ENCODE data around the gene PLEKHF1.

PLEKHF1 gene

DNA sequence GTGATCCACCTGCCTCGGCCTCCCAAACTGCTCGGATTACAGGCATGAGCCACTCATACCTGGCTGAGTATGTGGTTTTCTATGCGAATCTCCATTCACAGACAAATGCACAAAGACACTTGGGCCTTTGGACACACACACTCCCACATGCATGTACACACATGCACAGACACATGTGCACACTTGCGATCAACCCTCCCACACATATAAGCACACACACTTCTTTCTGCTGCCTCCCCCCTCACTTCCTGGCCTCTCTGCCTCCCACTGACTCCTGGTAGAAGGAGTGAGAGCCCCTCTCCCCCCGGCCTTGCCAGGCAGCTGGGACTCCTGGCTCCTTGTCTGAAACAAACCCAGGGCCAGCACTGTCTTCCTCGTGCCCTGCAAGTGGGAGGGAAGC is 29.3 kb upstream of the PLEKHF1 start:
- Histone ChIP-seq H3K9me3 (ENCODE audit: control insufficient read depth, insufficient read depth, low read length) (no peaks in the 10 kb centered on the region), H3K4me1 (ENCODE audit: control insufficient read depth, insufficient read depth, low read length) (no peaks in the 10 kb centered on the region), H3K36me3 (ENCODE audit: control insufficient read depth, insufficient read depth, low read length) (no peaks in the 10 kb centered on the region), H3K27ac (ENCODE audit: low read length) (no peak overlapping the region), H3K4me3 (ENCODE audit: low read length) (no peak overlapping the region), H3K27me3 (ENCODE audit: control insufficient read depth, insufficient read depth, low read length) (no peaks in the 10 kb centered on the region)
- no peak for DNase-seq (ENCODE audit: low read depth, low spot score)
- WGBS (ENCODE audit: insufficient coverage, insufficient read length): no CpG with 5 or more reads among the region's 6 CpGs

DNA sequence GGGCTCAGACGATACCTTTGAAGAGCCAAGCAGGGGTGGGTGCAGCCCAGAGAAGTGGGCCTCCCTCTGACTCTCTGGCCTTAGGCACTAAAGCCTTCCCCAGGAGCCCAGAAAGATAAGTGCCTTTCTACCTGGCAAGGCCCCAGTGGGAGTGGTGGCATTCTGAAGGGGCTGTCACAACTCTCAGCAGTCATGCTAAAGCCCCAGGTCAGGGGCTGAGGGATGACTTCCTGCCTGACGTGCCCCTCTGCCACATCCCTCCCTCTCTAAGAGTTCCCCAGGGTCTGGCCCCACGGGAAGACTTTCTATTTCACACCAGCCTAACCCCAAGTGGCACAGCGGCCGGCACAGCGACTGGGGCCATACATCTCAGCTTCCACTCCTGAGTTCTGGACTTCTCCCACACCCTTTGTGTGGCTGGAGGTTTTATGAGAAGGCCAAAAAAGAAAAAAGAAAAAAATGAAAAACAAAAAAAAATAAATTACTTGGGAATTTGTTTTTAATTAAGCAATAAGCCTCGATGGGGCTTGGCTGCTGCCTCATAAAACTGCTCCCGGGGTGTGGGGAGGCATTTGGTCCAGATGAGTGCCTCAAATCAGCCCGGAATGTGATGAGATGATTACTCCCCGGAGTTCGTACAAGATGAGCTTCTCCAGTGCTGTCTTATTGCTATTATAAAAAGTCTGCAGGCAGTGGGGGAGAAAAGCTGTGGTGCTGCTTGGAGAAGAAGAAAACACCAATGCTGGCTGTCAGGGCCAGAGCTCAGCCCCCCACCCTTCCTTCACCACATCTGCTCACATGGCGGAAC is 28.5 kb upstream of the PLEKHF1 start:
- no peak for DNase-seq (ENCODE audit: low read depth, low spot score)
- H3K4me3 ChIP-seq (ENCODE audit: low read length): no peak overlapping the region
- H3K36me3 ChIP-seq (ENCODE audit: control insufficient read depth, insufficient read depth, low read length): no peaks in the 10 kb centered on the region
- no peaks in the 10 kb centered on the region for H3K27me3 ChIP-seq (ENCODE audit: control insufficient read depth, insufficient read depth, low read length)
- WGBS (ENCODE audit: insufficient coverage, insufficient read length): no CpG with 5 or more reads among the region's 12 CpGs
- H3K27ac ChIP-seq (ENCODE audit: low read length): no peak overlapping the region
- H3K9me3 ChIP-seq (ENCODE audit: control insufficient read depth, insufficient read depth, low read length): no peaks in the 10 kb centered on the region
- H3K4me1 ChIP-seq (ENCODE audit: control insufficient read depth, insufficient read depth, low read length): no peaks in the 10 kb centered on the region

DNA sequence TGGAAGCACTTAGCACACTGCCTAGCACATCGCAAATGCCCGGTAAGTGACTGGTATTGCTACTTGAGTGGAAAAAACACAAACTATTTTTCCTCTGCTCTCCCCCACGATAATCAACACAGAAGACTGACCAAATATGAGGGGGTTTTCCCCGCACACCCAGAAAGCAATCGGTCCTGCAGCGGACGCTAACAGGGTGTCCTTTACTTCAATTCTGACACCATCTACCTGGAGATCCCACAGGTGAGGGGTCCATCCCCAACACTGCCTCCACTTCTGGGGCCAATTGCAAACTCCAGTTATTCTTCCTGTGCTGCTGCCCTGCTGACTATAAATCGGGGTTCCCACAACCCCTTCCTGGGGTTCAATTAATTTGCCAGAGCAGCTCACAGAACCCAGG is 26.2 kb upstream of the PLEKHF1 start:
- Histone ChIP-seq H3K4me1 (ENCODE audit: control insufficient read depth, insufficient read depth, low read length) (no peaks in the 10 kb centered on the region), H3K27ac (ENCODE audit: low read length) (no peak overlapping the region), H3K36me3 (ENCODE audit: control insufficient read depth, insufficient read depth, low read length) (no peaks in the 10 kb centered on the region), H3K9me3 (ENCODE audit: control insufficient read depth, insufficient read depth, low read length) (no peaks in the 10 kb centered on the region), H3K4me3 (ENCODE audit: low read length) (no peak overlapping the region), H3K27me3 (ENCODE audit: control insufficient read depth, insufficient read depth, low read length) (no peaks in the 10 kb centered on the region)
- no CpG with 5 or more reads among the region's 8 CpGs for WGBS (ENCODE audit: insufficient coverage, insufficient read length)
- DNase-seq (ENCODE audit: low read depth, low spot score): no peak

DNA sequence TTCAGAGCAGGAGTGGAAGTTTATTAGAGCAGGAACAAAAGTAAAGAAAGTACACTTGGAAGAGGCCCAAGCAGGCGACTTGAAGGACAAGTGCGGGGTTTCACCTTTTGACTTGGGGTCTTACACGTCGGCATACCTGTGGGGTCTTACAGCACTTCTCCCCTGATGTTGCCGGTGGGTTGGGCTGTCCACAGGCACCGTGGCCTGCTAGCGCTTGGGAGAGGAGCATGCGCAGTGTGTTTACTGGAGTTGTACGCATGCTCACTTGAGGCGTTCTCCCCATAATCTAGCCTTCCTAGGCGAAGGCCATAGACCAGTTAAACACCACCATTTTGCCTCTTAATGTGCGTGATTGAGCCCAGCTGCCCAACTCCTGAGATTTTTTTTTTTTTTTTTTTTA is 25.0 kb upstream of the PLEKHF1 start:
- Histone ChIP-seq H3K4me1 (ENCODE audit: control insufficient read depth, insufficient read depth, low read length) (no peaks in the 10 kb centered on the region; the same call in 1 of the 2 replicates), H3K27ac (ENCODE audit: low read length) (no peak overlapping the region), H3K4me3 (ENCODE audit: low read length) (no peak overlapping the region), H3K27me3 (ENCODE audit: control insufficient read depth, insufficient read depth, low read length) (no peaks in the 10 kb centered on the region), H3K9me3 (ENCODE audit: control insufficient read depth, insufficient read depth, low read length) (no peaks in the 10 kb centered on the region), H3K36me3 (ENCODE audit: control insufficient read depth, insufficient read depth, low read length) (no peaks in the 10 kb centered on the region)
- no peak for DNase-seq (ENCODE audit: low read depth, low spot score)
- WGBS (ENCODE audit: insufficient coverage, insufficient read length): no CpG with 5 or more reads among the region's 12 CpGs

DNA sequence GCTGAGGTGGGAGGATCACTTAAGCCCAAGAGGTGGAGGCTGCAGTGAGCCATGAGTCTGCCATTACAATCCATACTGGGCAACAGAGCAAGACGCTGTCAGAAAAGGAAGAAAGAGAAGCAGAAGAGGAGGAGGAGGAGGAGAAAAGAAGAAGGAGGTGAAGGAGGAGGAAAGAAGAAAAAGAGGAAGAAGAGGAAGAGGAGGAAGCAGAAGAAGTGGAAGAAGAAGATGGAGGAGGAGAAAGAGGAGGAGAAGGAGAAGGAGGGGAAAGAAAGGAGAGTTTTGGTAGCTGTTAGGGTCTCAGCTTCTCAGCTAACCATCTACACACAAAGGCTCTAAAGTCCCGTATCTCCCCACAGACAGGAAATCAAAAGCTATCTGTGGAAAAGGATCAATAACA is 23.7 kb upstream of the PLEKHF1 start:
- H3K4me1 ChIP-seq (ENCODE audit: control insufficient read depth, insufficient read depth, low read length): peaks cover 5% of the 10 kb centered on the region

DNA sequence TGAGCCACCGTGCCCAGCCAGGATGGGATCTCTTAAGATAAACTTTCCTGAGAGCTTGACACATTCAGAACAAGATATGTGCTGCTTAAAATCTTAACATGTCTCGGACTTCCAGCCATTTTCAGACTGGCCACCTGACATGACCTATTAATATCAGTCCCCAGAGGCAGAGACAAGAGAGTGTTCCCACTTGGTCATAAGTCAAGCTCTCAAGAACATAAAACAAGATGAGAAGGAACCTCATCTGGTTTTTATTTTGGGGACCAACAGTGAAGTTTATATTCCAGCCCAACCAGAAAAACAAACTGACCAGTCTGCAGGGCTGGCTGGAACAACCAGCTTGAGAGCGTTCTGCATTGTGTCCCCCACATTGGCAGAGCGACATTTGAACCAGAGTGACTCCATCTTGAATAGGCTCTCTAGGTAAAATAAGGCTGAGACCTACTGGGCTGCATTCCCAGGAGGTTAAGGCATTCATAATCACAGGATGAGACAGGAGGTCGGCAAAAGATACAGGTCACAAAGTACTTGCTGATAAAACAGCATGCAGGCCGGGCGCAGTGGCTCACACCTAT is 21.8 kb upstream of the PLEKHF1 start:
- no peak for DNase-seq (ENCODE audit: low read depth, low spot score)

More for the DNA sequence above, 23.7 kb upstream of the PLEKHF1 start:
- no peak for DNase-seq (ENCODE audit: low read depth, low spot score)
- Histone ChIP-seq H3K36me3 (ENCODE audit: control insufficient read depth, insufficient read depth, low read length) (no peaks in the 10 kb centered on the region), H3K27me3 (ENCODE audit: control insufficient read depth, insufficient read depth, low read length) (no peaks in the 10 kb centered on the region), H3K9me3 (ENCODE audit: control insufficient read depth, insufficient read depth, low read length) (no peaks in the 10 kb centered on the region), H3K4me3 (ENCODE audit: low read length) (no peak overlapping the region), H3K27ac (ENCODE audit: low read length) (no peak overlapping the region)
- no CpG with 5 or more reads among the region's 2 CpGs for WGBS (ENCODE audit: insufficient coverage, insufficient read length)

DNA sequence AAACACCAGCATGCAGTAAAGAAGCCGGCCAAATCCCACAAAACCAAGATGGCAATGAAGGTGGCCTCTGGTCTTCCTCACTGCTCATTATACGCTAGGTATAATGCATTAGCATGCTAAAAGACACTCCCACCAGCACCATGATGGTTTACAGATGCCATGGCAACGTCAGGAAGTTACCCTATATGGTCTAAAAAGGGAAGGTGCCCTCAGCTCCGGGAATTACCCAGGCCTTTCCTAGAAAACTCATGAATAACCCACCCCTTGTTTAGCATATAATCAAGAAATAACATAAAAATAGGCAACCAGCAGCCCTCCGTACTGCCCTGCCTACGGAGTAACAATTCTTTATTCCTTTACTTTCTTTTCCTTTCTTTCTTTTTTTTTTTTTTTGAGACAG is 21.1 kb upstream of the PLEKHF1 start:
- no CpG with 5 or more reads among the region's 6 CpGs for WGBS (ENCODE audit: insufficient coverage, insufficient read length)
- Histone ChIP-seq H3K4me3 (ENCODE audit: low read length) (no peak overlapping the region), H3K4me1 (ENCODE audit: control insufficient read depth, insufficient read depth, low read length) (peaks cover 5% of the 10 kb centered on the region)

More for the DNA sequence above, 21.8 kb upstream of the PLEKHF1 start:
- Histone ChIP-seq H3K27me3 (ENCODE audit: control insufficient read depth, insufficient read depth, low read length) (no peaks in the 10 kb centered on the region), H3K9me3 (ENCODE audit: control insufficient read depth, insufficient read depth, low read length) (no peaks in the 10 kb centered on the region), H3K27ac (ENCODE audit: low read length) (no peak overlapping the region), H3K36me3 (ENCODE audit: control insufficient read depth, insufficient read depth, low read length) (no peaks in the 10 kb centered on the region), H3K4me1 (ENCODE audit: control insufficient read depth, insufficient read depth, low read length) (peaks cover 5% of the 10 kb centered on the region), H3K4me3 (ENCODE audit: low read length) (no peak overlapping the region)
- WGBS (ENCODE audit: insufficient coverage, insufficient read length): no CpG with 5 or more reads among the region's 7 CpGs

DNA sequence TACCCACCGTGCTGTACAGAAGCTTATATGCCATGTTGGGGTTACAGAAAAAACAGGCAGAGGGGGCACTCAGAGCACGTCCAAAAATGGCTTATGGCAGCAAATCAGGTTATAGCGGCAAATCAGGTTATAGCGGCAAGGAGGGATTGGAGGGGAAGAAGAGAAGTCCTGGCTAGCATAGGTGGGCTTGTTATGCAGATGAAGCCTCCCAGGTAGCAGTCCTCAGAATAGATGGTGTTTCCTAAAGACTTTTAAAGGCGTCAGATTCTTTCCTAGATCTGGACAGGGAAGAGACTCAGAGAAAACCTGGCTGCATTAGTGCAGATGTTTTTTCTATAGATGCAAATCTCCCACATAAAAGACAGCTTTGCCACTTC is 19.8 kb upstream of the PLEKHF1 start:
- no peak for DNase-seq (ENCODE audit: low read depth, low spot score)
- no peaks in the 10 kb centered on the region for H3K36me3 ChIP-seq (ENCODE audit: control insufficient read depth, insufficient read depth, low read length)
- H3K9me3 ChIP-seq (ENCODE audit: control insufficient read depth, insufficient read depth, low read length): no peaks in the 10 kb centered on the region
- WGBS (ENCODE audit: insufficient coverage, insufficient read length): no CpG with 5 or more reads among the region's 5 CpGs
- no peaks in the 10 kb centered on the region for H3K27me3 ChIP-seq (ENCODE audit: control insufficient read depth, insufficient read depth, low read length)
- H3K4me1 ChIP-seq (ENCODE audit: control insufficient read depth, insufficient read depth, low read length): peaks cover 5% of the 10 kb centered on the region
- no peak overlapping the region for H3K27ac ChIP-seq (ENCODE audit: low read length)
- no peak overlapping the region for H3K4me3 ChIP-seq (ENCODE audit: low read length)

More for the DNA sequence above, 21.1 kb upstream of the PLEKHF1 start:
- Histone ChIP-seq H3K27ac (ENCODE audit: low read length) (no peak overlapping the region), H3K36me3 (ENCODE audit: control insufficient read depth, insufficient read depth, low read length) (no peaks in the 10 kb centered on the region), H3K9me3 (ENCODE audit: control insufficient read depth, insufficient read depth, low read length) (no peaks in the 10 kb centered on the region), H3K27me3 (ENCODE audit: control insufficient read depth, insufficient read depth, low read length) (no peaks in the 10 kb centered on the region)
- DNase-seq (ENCODE audit: low read depth, low spot score): no peak

DNA sequence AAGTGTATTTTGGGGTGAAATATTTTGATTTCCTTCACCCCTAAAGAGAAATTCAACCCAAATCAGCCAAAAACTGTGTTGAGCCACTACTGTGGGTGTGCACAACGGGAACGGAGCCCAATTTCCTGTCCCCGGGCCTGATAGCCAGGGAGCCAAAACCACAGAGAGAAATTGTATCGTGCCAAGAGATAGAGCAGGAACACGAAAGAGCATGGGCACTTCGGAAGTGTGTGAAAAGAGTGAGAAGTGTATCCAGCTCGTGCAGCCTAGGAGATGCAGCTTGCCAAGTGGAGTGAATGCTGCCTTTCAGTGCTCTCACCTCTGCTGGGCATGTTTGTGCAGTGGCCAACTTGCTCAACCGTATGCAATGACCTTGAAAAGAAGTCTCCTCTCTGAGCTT is 19.4 kb upstream of the PLEKHF1 start:
- DNase-seq (ENCODE audit: low read depth, low spot score): no peak
- no CpG with 5 or more reads among the region's 8 CpGs for WGBS (ENCODE audit: insufficient coverage, insufficient read length)
- Histone ChIP-seq H3K36me3 (ENCODE audit: control insufficient read depth, insufficient read depth, low read length) (no peaks in the 10 kb centered on the region), H3K4me3 (ENCODE audit: low read length) (no peak overlapping the region), H3K4me1 (ENCODE audit: control insufficient read depth, insufficient read depth, low read length) (peaks cover 5% of the 10 kb centered on the region), H3K9me3 (ENCODE audit: control insufficient read depth, insufficient read depth, low read length) (no peaks in the 10 kb centered on the region), H3K27me3 (ENCODE audit: control insufficient read depth, insufficient read depth, low read length) (no peaks in the 10 kb centered on the region), H3K27ac (ENCODE audit: low read length) (no peak overlapping the region)

DNA sequence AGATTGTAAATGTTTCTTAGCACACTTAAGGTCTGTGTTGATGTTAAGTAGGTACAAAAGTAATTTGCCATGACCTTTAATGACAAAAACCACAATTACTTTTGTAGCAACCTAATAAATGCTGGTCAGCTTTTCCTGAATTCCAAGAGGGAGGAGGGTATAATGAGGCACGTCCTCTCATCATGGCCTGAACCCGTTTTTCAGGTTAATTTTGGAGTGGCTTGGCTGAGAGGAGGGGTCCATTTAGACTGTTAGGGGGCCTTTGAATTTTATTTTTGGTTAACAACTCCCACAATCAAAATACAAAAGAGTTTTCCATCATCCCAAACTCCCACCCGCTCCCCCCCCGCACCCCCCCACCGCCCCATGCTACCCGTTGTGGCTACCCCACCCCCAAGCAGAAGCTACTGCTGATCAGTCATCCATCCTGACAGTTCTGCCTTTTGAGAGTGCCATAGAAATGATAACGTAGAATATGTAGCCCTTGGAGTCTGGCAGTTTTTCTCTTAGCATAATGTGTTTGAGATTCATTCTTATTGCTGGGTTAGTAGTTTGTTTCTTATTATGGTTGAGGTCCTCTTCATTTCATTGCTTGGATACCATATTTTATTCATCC is 14.4 kb upstream of the PLEKHF1 start:
- no peak overlapping the region for H3K27ac ChIP-seq (ENCODE audit: low read length)
- WGBS (ENCODE audit: insufficient coverage, insufficient read length): no CpG with 5 or more reads among the region's 7 CpGs
- peaks cover 2% of the 10 kb centered on the region for H3K4me1 ChIP-seq (ENCODE audit: control insufficient read depth, insufficient read depth, low read length)
- no peak for DNase-seq (ENCODE audit: low read depth, low spot score)
- no peaks in the 10 kb centered on the region for H3K36me3 ChIP-seq (ENCODE audit: control insufficient read depth, insufficient read depth, low read length)
- no peaks in the 10 kb centered on the region for H3K9me3 ChIP-seq (ENCODE audit: control insufficient read depth, insufficient read depth, low read length)
- no peak overlapping the region for H3K4me3 ChIP-seq (ENCODE audit: low read length)
- H3K27me3 ChIP-seq (ENCODE audit: control insufficient read depth, insufficient read depth, low read length): no peaks in the 10 kb centered on the region

Measured in iPS DF 6.9 (cell line).